AG04450 (cell line): ENCODE data around the gene PTPRG. TPM values are rescaled to one million over a fixed set of nuclear protein-coding genes. Genes with fewer than 3 reads are reported as not detected.

ENCODE experiments used
- CTCF ChIA-PET: fragments of 300-600, 350-600 bp; formaldehyde crosslinking; extraction: SDS; loops from one replicate; lab custom pipeline; 2022; ENCODE audit warnings: antibody characterized with exemption, inconsistent platforms; lab: Charles Lee
- POLR2A ChIA-PET: fragments of 350-600 bp; formaldehyde crosslinking; extraction: SDS; loops from one replicate; lab custom pipeline; 2021; ENCODE audit warnings: antibody characterized with exemption, inconsistent platforms; lab: Yijun Ruan, JAX
- DNase-seq: peaks from one replicate; pipeline ENCODE4 v3.0.0-alpha.2; 2011; ENCODE audit warnings: low read depth, low spot score
- H3K27ac ChIP-seq: one replicate; pipeline ENCODE4 v1.5.1; 2012; ENCODE audit warnings: low read depth, low read length, control low read depth
- H3K27me3 ChIP-seq: one replicate; pipeline ENCODE4 v1.6.0; 2012; ENCODE audit warnings: low read length; ENCODE audit not compliant: control insufficient read depth, insufficient read depth
- H3K4me3 ChIP-seq: 2 replicates; pipeline ENCODE4 v1.5.1; 2011; ENCODE audit warnings: mild to moderate bottlenecking, low read depth, low read length, control low read depth
- H3K9me3 ChIP-seq: 2 replicates; pipeline ENCODE4 v1.5.1; 2012; ENCODE audit warnings: low read length; ENCODE audit not compliant: control insufficient read depth, insufficient read depth
- polyA plus RNA-seq: library from polyadenylated mRNA; depleted of rRNA; stranded (reverse); fragments of >200 nt; gene quantifications from 2 replicates; pipeline ENCODE4 v1.2.3, GENCODE V29; 2011
- TF ChIP-seq, protein P1 (sequence below): IDR thresholded peaks from 2 replicates; pipeline ENCODE4 v1.5.1; 2011; ENCODE audit warnings: low read depth, low read length, control low read depth, inconsistent platforms

The PTPRG gene
- polyA plus RNA-seq, 1 experiment, result 26.5 TPM

DNA sequence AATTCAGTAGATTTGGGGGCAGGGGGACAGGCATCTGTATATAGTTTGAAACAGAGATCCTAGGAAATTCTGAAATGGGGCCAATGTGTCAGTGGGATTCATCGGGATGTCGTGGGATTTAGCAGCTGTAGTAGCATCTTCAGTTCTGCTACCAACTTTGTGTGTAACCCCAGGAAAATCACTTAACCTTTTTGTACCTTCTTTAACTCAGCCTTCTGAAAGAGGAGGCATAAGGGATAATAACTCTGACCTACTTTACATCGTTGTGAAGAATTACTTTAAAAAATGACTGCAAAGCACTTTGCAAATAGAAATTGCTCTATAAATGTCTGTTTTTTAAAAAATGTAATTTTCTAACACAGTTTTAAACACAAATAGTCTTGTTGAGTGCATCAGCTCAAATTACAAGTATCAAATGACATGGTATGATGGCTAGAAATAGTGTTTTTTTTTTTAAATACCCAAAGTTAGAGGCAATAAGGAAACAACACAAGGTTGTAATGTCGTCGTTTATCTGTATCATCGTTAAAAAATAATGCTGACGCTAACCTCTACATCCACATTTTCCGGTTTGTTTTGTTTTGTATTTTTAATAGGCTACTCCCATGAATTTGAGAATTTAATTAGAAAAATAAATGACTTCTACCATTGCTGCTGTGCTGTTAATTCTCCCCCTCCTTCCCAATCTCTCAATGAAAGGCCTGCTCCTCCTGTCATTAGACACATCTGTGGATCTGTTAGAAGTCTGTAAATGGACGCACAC is 338.5 kb downstream of the PTPRG start:
- TF ChIP-seq, protein P1, sequence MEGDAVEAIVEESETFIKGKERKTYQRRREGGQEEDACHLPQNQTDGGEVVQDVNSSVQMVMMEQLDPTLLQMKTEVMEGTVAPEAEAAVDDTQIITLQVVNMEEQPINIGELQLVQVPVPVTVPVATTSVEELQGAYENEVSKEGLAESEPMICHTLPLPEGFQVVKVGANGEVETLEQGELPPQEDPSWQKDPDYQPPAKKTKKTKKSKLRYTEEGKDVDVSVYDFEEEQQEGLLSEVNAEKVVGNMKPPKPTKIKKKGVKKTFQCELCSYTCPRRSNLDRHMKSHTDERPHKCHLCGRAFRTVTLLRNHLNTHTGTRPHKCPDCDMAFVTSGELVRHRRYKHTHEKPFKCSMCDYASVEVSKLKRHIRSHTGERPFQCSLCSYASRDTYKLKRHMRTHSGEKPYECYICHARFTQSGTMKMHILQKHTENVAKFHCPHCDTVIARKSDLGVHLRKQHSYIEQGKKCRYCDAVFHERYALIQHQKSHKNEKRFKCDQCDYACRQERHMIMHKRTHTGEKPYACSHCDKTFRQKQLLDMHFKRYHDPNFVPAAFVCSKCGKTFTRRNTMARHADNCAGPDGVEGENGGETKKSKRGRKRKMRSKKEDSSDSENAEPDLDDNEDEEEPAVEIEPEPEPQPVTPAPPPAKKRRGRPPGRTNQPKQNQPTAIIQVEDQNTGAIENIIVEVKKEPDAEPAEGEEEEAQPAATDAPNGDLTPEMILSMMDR, result no peak
- DNase-seq, result no peak
- Histone ChIP-seq H3K27ac (no peak overlapping the region), H3K4me3 (no peak overlapping the region), H3K9me3 (no peaks in the 10 kb centered on the region), H3K27me3 (no peaks in the 10 kb centered on the region)
- ChIA-PET POLR2A (no interaction called here), CTCF (interaction anchor here (1.8 kb wide), 1 partner anchor 289 kb away, joined by 5 read pairs; no protein-coding TSS in a partner anchor)

DNA sequence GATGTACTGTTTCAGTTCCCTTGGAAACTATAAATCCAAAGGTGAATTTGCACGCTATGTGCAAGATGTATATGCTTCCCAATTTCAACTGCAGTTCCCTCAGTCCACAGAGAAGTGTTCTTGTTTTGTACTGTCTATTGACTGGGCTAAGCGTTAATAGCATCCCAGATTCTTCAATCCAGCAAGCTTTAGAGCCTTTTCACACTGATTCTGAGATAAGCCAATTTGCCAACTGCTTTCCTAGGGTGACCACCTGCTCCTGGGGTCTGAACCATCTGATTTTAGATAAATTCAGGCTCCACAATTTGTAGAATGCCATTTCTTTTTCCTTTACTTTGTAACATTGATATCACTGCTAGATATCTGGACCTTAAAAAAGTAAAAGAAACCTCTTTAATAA is 340.1 kb downstream of the PTPRG start:
- no peak for DNase-seq
- TF ChIP-seq, protein P1, result no peak
- Histone ChIP-seq H3K9me3 (no peaks in the 10 kb centered on the region), H3K27me3 (no peaks in the 10 kb centered on the region), H3K4me3 (no peak overlapping the region), H3K27ac (no peak overlapping the region)
- CTCF ChIA-PET, result no interaction called here
- POLR2A ChIA-PET, result no interaction called here

DNA sequence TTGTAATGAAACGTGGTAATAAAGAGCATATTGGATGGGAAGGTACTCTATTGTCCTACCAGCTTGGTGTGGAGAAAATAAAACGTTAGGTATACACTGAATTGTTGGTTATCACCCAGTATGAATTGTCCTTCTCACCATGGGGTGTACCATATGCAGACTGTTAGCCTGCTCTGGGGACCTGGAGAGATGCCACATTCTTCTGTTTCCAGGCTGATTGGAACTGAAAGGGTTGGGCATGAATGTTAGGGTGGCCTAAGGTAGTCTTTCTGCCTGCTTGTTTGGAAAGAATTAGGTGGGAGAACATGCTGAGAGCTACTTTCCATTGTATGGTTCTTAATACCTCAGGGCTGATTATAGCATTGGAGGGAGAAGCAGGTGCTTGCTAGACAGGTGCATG is 340.6 kb downstream of the PTPRG start:
- DNase-seq, result no peak
- ChIA-PET CTCF (interaction anchor here (1.5 kb wide), 1 partner anchor 285 kb away, joined by 3 read pairs; no protein-coding TSS in a partner anchor), POLR2A (no interaction called here)
- H3K27ac ChIP-seq, result no peak overlapping the region
- no peak overlapping the region for H3K4me3 ChIP-seq
- H3K9me3 ChIP-seq, result no peaks in the 10 kb centered on the region
- H3K27me3 ChIP-seq, result no peaks in the 10 kb centered on the region
- TF ChIP-seq, protein P1, result no peak

DNA sequence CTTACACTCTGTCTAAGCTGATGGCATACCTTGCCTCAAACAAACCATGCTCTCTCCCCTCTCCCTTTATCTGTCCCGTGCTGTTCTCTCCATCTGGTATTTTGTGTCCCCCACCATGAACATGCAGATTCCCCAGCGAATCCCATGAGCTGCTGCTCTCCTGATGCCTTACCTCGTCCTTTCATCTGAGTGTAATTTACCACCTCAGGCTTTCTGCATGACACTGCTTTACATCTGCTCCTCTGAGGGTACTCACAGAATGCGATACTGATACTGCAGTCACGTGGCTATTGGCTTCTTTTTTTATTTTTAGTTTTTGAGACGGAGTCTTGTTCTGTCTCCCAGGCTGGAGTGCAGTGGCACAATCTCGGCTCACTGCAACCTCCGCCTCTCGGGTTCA is 341.7 kb downstream of the PTPRG start:
- no peaks in the 10 kb centered on the region for H3K9me3 ChIP-seq
- CTCF ChIA-PET, result interaction anchor here (1.5 kb wide), 1 partner anchor 284 kb away, joined by 3 read pairs; no protein-coding TSS in a partner anchor
- DNase-seq, result no peak
- no peak overlapping the region for H3K27ac ChIP-seq
- no peak overlapping the region for H3K4me3 ChIP-seq
- POLR2A ChIA-PET, result no interaction called here
- TF ChIP-seq, protein P1, result no peak
- H3K27me3 ChIP-seq, result no peaks in the 10 kb centered on the region
